AML-193 (cell line): ENCODE data around the gene FRMD3.
"Not testable (repeated sequence)": the region's sequence is repeated elsewhere in the genome, so short reads cannot be mapped to it uniquely, and the experiment has no call there.

Experiments used
- DNase-seq, 2 experiments: peaks; one replicate each; lab custom pipeline; 2025; lab: John Stamatoyannopoulos, UW

Gene FRMD3

DNA sequence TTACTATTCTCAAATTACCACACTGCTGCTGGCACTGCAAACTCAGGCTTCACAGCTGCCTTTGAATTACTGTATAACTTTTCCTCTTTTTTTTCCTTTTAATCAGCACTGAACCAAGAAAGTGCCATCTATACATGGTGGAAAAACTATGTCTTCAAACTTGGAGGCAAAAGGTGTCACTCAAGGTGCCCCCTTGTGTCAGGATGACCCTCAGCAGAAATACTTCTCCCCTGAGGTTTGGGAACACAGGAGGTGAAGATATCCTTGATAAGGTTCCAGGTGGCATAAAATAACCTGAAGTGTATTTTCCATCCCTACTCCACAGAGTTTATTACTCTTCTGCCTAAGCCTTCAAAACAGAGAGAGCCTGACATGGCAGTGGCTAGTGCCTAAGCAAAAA lies 14.5 kb downstream of the FRMD3 start:
- DNase-seq, result no peak

- DNase-seq, result no peak
These were observed 16.8 kb downstream of the FRMD3 start for GRCh38 chr9:83521411-83521810.

DNA sequence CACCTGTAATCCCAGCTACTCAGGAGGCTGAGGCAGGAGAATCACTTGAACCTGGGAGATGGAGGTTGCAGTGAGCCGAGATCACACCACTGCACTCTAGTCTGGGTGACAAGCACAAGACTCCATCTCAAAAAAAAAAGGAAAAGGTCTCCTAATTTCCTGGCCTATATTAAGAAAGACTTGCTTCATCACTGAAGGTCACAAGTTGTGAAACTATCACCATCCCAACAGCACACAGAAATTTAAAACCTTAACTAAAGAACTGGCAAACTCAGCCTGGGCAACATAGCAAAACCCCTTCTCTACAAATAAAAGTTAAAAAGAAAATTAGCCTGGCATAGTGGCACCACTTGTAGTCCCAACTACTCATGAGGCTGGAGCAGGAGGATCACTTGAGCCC lies 17.2 kb downstream of the FRMD3 start:
- DNase-seq, result peak; percentile 48 to 56

DNA sequence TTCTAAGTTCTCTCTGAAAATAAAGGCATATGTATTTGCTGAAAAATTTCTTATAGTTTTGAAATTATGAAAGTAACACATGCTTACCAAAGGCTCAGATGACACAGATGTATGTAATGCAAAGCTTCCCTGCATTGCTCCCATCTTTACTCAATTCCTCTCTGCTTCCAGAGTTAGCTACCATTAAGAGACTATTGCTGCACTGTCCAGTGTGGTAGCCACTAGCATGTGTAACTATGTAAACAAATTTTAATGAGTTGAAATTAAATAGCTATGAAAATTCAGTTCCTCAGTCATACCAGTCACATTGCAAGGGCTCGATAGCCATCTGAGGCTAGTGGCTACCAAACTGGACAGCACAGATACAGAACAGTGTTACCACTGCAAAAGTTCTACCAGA lies 17.9 kb downstream of the FRMD3 start:
- DNase-seq, result no peak

DNA sequence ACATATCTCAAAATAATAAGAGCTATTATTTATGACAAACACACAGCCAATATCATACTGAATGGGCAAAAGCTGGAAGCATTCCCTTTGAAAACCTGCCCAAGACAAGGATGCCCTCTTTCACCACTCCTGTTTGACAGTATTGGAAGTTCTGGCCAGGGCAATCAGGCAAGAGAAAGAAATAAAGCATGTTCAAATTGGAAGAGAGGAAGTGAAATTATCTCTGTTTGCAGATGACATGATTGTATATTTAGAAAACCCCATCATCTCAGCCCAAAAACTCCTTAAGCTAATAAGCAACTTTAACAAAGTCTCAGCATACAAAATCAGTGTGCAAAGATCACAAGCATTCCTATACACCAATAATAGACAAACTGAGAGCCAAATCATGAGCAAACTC lies 20.2 kb downstream of the FRMD3 start:
- not testable (repeated sequence) for DNase-seq

GRCh38 chr9:83514767-83515166 lies 23.4 kb downstream of the FRMD3 start:
- no peak for DNase-seq

DNA sequence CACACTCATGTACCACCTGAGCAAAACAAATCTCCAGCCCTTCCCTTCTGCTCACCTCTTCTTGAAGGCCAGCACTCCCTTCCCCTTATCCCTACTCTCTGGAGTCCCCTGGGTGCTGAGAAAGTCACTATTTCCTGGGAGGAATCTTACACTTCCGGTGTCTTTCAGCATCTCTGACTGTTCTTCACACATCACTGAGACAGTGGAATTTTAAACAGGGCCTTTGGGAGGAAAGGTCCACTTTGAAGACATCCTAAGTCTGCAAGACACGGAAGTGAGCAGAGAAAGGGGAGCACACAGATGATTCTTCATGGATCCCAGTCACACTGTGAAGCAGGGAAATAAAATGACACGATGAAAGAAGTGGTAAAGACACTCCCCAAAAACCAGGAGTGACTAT lies 25.6 kb downstream of the FRMD3 start:
- no peak for DNase-seq

DNA sequence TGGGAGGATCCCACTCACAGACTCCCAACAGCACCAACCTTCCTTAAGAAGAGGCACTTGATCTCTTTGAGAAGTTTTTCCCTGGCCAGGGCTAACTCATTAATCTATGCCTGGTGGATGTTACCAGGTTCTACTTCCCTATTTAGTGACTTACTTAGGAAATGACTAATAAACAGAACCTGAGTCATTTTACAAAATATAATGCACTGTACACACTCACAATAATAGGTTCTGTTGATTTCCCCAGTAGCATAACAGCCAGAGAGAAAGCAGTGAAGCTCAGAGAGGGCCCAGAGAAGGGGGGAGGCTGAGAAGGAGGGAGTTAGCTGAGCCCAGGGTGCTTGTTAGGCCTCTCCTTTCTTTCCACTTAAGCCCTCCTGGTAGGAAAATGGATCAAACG lies 27.1 kb downstream of the FRMD3 start:
- peak; percentile 81 to 84 for DNase-seq

DNA sequence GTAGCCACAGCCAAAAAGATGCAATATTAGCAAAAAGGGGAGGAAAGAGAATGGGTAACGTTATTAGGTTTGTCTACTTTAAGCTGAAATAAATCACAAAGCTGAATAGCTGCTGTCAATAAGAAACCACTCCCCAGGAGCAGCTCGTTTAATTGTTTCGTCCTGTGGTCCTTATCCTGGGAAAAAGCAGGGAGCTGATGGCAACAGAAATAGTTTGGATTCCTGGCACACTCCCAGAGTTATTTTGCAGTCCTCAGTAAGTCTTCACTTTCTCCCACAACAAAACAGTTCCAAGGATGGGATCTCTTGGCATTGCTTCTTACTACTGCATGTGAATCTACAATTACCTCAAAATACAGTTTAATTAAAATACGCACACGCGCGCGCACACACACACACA lies 28.8 kb downstream of the FRMD3 start:
- no peak for DNase-seq

DNA sequence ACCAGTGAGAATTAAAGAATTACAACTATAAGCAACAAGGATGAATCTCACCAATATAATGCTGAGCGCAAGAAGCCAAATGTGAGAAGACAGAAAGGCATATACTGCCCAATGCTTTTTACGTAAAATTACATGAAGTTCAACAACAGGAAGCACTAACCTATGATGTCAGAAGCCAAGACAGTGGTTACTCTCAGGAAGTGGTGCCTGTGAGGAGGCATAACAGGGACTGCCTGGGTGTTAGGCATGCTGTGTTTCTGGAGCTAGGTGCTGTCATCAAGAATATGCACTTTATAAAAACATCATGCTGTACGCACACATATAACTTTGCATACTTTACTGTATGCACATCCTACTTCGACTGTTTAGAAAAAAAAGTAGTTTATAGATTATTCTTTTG lies 30.1 kb downstream of the FRMD3 start:
- DNase-seq, result peak; percentile 55 to 62

DNA sequence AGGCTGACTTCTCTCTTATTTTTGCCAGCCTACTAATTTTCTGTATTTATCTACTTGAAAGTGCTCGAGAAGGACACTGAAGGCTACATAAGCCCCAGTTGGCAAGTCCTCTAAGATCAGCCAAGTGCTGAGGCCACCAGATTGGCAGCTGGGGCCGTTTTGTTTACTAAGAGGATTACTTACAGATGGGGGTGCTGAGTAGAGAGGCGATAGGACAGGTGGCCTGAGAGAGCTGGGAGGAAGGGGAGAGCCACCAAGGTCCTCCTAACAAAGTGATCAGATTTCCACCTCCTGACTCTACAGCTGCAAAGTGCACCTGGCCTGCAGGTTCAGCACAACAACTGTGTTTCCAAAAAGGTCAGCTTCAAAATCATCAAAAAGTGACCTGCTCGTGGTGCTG lies 32.9 kb downstream of the FRMD3 start:
- DNase-seq, result no peak

- DNase-seq, result no peak
These were observed 34.3 kb downstream of the FRMD3 start for GRCh38 chr9:83503866-83504265.

DNA sequence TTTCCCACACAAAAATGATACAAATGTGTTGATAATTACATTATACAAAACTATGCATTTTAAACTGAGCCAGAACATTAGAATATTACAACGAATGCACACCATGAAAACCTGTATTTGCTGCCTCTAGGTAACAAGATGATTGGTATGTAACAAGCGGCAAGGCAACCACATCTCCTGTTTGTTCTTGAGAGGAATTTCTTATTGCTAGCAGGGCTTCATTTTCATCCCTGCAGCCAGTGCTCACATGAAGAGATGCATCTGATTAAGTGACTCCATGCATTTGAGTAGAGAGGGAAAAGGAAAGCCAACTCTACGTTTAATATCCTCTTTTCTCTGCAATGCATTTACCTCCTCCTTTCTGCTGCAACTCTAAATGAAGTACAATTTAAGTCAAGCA lies 36.6 kb downstream of the FRMD3 start:
- no peak for DNase-seq

GRCh38 chr9:83497441-83497840 lies 40.8 kb downstream of the FRMD3 start:
- no peak for DNase-seq

DNA sequence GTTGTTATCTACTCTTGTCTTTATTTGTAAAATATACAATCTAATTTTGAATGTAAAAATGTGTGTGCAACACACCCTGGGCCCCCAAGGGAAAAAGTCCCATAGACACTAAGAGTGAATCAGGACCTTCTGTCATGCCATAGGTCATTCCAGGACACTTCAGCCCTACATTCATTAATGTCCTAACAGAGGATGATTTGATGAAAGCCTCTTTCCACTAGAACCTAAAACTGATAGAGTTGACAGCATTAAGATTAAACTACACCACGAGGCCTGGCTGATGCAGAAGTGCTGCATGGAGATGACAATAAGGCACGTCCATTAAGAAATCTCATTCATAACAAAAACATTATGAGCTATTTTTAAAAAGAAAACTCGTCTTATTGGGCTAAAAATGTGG lies 46.2 kb downstream of the FRMD3 start:
- DNase-seq, result no peak

DNA sequence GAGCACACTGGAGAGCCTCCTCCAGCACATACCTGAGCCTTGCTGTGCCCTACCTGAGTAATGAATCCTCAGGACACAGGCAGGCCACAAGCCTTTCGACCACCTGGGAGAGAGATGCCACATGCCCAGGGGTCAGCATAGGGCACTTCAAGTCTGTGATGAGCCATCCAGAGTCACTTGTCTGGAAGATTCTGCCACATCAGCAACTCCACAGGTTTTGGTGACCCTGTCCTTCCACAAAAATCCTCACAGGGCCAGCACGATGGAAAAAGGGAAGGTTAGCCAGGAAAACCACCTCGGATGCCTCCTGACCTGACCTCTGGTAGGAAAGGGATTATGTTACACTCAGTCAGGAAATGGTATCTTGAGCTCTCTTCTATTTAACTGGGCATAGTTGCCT lies 46.8 kb downstream of the FRMD3 start:
- DNase-seq, result no peak

- no peak for DNase-seq
These were observed 48.2 kb downstream of the FRMD3 start for GRCh38 chr9:83489961-83490360.

DNA sequence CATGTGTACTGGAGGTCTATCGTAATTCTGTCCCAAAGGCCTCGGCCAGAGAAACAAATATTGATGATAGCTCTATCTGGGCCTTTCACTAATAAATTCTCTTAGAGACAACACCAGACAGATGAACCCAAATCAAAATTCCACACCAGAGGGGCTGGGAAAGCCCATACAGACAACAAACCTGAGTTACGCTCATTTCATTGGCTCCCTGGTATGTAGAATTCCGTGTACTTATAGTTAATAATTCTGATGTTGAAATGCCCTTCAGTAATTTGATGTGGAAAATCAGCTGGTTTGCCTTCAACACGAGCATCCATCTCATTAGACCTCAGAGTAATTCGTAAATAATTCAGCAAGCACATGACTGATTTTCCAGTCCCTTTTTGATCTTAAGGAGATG lies 53.2 kb downstream of the FRMD3 start:
- no peak for DNase-seq

- no peak for DNase-seq
These were observed 55.0 kb downstream of the FRMD3 start for GRCh38 chr9:83483223-83483622.

- DNase-seq, result no peak
These were observed 58.4 kb downstream of the FRMD3 start for GRCh38 chr9:83479765-83480164.

- no peak for DNase-seq
These were observed 60.6 kb downstream of the FRMD3 start for GRCh38 chr9:83477571-83477970.

- DNase-seq, result no peak
These were observed 61.1 kb downstream of the FRMD3 start for GRCh38 chr9:83477120-83477519.

DNA sequence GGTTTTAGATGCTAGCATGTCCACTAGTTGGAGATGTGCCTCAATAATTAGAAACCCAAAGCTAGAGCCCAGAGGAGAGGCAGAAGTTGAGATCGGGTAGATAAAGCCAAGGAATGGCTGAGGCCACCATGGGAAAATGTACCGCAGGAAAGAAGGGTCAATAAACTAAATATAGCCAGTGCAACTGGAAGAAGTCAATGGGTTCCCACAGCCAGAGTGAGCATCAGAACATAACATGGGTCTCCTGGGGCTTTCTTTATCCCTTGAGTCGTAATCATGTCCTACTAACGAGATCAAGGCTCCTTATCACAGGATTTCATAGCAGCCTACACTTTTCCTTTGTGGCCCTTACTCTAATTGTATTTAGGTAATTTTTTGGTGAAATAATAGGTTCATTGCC lies 61.7 kb downstream of the FRMD3 start:
- no peak for DNase-seq

- DNase-seq, result no peak
These were observed 62.5 kb downstream of the FRMD3 start for GRCh38 chr9:83475741-83476140.

DNA sequence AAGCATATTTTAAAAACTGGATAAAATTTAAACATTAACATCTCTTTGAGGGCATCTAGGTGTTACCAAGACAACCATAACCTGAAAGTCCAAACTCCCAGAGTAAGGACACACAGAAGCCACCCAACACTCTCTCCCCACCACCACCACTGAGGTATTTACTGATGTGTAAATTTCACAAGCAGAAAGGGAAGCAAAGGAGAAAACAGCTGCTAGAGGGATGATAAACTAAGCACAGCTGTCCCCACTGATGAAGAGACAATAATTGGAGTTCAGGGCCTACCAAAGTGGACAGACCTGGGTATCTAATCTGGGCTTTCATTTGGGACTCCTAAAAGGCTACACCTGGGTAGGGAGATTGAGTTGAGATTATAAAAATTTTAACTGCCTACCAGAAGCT lies 63.6 kb downstream of the FRMD3 start:
- peak in 1 of 2 experiments; percentile 6 for DNase-seq
